Activated T-helper 1 cell treated with anti-CD3 and anti-CD28 coated beads, Interleukin-12 subunit alpha, Interleukin-12 subunit beta, Interleukin-2, Interleukin-4 antibody, amounts not matched to agents 30 ng/mL and 10 ng/mL and 1 ng/mL, durations not matched to agents 14 hours and 24 hours and 36 hours (primary cell): ENCODE measurements around the gene CAMK2B. TPM values are rescaled to one million over a fixed set of nuclear protein-coding genes. Genes with fewer than 3 reads are reported as not detected.

Experiments
- DNase-seq: peaks from one replicate; pipeline ENCODE4 v3.0.0; 2021; ENCODE audit warnings: low spot score
- H3K27ac Mint-ChIP-seq: one replicate; pipeline ENCODE4 v1.8.0; 2021; ENCODE audit warnings: mild to moderate bottlenecking, mixed read lengths
- H3K27me3 Mint-ChIP-seq: one replicate; pipeline ENCODE4 v1.8.0; 2022; ENCODE audit warnings: mild to moderate bottlenecking, moderate library complexity, mixed read lengths; ENCODE audit not compliant: insufficient read depth
- H3K36me3 Mint-ChIP-seq: one replicate; pipeline ENCODE4 v1.8.0; 2021; ENCODE audit warnings: low read depth, mixed read lengths
- H3K4me1 Mint-ChIP-seq: one replicate; pipeline ENCODE4 v1.8.0; 2021; ENCODE audit warnings: low read depth, mixed read lengths
- H3K4me3 Mint-ChIP-seq: one replicate; pipeline ENCODE4 v1.8.0; 2021; ENCODE audit warnings: mild to moderate bottlenecking, moderate library complexity, mixed read lengths
- H3K9me3 Mint-ChIP-seq: one replicate; pipeline ENCODE4 v1.8.0; 2021; ENCODE audit warnings: mixed read lengths
- intact Hi-C: fragments of 100-400 bp; cut with micrococcal nuclease; formaldehyde crosslinking; loops from one replicate; pipeline ENCODE4 v1.15.1; 2024
- total RNA-seq: library from RNA; stranded (reverse); gene quantifications from 2 replicates; pipeline ENCODE4 v1.2.3, GENCODE V29; 2022

Gene CAMK2B
- total RNA-seq, 1 donor from 2014 or later = 0.47 TPM

DNA sequence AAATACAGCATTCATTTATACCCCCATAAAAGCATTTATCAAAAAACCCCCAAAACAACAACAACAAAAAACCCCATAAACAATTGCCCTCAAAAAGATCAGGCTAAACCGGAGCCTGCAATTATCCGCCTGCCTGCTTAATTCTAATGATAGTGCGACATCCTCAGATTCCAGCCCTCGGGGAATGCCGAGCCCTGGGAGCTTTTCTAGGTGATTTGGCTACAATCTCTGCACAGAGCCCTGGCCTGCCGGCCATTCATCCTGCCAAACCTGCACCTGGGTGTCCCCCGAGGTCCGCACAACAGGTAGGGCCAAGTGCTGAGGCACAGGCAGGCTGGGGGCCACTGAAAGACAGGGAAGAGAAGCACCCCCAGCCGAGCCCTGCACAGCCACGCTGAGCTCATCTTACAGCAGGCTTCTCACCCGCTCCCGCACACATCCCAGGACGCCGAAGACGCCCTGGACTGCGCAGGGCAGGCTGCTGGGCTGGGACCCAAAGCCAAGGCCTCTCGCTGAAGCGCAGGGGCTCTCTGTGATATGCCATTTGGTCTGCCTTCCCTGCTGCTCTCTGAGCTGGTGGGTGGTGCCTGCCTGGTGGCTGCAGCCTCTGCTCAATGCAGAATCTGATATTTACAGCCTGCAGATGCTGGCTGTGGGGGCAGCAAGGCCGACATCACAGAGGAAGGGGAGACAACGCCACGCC lies 57.5 kb downstream of the CAMK2B start:
- H3K36me3 Mint-ChIP-seq = no peaks in the 10 kb centered on the region
- peaks cover 6% of the 10 kb centered on the region for H3K27me3 Mint-ChIP-seq
- no peak for DNase-seq
- H3K9me3 Mint-ChIP-seq = no peaks in the 10 kb centered on the region
- no peak overlapping the region for H3K27ac Mint-ChIP-seq
- intact Hi-C loops = no loop called here
- no peaks in the 10 kb centered on the region for H3K4me1 Mint-ChIP-seq
- no peak overlapping the region for H3K4me3 Mint-ChIP-seq

DNA sequence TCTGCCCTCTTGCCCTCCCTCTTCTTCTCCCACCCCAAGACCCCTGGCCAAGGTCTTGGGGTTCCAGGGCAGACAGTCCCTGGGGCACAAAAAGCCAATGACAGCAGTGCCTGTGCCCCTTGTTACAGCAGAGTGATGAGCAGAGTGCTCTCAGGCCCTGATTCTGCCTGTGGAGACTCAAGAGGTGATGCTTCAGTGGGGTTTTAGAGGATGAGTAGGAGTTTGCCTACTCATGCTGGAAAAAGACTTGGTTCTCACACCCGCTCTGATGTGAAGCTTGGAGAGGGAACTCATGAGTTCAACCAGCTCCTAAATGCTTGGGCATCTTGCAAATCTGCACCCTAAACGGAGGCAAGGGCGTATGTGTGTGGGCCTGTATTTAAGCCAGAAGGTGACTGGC lies 58.2 kb downstream of the CAMK2B start:
- no peaks in the 10 kb centered on the region for H3K36me3 Mint-ChIP-seq

DNA sequence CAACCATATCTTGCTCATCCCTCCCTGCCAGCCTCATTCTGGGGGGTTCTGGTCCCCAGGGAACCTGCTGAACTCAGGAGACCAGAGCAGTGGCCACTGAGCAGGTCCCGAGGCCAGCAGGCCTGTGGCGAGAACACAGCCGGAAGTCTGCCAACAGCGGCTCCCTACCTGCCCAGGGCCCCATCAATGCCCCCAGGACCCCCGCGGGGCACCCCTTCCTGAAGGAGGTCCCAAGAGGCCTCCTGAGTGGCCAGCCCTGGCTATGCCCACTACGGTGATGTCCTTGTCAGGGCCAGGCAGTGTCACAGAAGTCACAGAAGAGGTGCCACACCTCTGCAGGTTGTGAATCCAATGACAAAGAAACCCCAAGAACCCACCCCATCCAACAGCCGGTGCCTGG lies 58.9 kb downstream of the CAMK2B start:
- DNase-seq = no peak
- no peaks in the 10 kb centered on the region for H3K4me1 Mint-ChIP-seq
- intact Hi-C loops = no loop called here
- H3K27ac Mint-ChIP-seq = no peak overlapping the region
- H3K27me3 Mint-ChIP-seq = peaks cover 6% of the 10 kb centered on the region
- no peak overlapping the region for H3K4me3 Mint-ChIP-seq
- no peaks in the 10 kb centered on the region for H3K36me3 Mint-ChIP-seq
- H3K9me3 Mint-ChIP-seq = no peaks in the 10 kb centered on the region

More for the DNA sequence above, 58.2 kb downstream of the CAMK2B start:
- H3K4me1 Mint-ChIP-seq = no peaks in the 10 kb centered on the region
- no peak overlapping the region for H3K4me3 Mint-ChIP-seq
- peaks cover 6% of the 10 kb centered on the region for H3K27me3 Mint-ChIP-seq
- H3K9me3 Mint-ChIP-seq = no peaks in the 10 kb centered on the region
- DNase-seq = no peak
- intact Hi-C loops = no loop called here
- H3K27ac Mint-ChIP-seq = no peak overlapping the region

DNA sequence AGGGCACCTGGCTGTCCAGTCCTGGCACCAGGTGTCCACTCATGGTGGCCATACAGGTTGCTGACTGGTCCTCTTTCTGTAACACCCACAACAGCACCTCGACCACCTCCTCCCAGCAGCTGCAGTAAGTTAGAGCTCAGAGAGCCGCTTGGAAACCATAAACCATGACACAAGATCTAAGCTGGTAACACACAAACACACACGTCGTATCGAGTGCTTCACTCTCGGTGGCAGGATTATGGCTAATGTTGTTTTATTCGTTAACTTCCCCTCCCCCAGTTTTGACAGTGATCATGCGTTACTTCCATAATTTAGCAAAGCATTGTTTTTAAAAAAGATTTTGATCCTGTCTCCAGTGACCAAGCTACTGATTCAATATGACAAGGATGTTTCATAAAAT lies 59.7 kb downstream of the CAMK2B start:
- H3K36me3 Mint-ChIP-seq = no peaks in the 10 kb centered on the region
- DNase-seq = no peak
- no peak overlapping the region for H3K27ac Mint-ChIP-seq
- H3K27me3 Mint-ChIP-seq = peaks cover 6% of the 10 kb centered on the region
- H3K9me3 Mint-ChIP-seq = no peaks in the 10 kb centered on the region
- H3K4me1 Mint-ChIP-seq = no peaks in the 10 kb centered on the region
- no peak overlapping the region for H3K4me3 Mint-ChIP-seq
- intact Hi-C loops = no loop called here

DNA sequence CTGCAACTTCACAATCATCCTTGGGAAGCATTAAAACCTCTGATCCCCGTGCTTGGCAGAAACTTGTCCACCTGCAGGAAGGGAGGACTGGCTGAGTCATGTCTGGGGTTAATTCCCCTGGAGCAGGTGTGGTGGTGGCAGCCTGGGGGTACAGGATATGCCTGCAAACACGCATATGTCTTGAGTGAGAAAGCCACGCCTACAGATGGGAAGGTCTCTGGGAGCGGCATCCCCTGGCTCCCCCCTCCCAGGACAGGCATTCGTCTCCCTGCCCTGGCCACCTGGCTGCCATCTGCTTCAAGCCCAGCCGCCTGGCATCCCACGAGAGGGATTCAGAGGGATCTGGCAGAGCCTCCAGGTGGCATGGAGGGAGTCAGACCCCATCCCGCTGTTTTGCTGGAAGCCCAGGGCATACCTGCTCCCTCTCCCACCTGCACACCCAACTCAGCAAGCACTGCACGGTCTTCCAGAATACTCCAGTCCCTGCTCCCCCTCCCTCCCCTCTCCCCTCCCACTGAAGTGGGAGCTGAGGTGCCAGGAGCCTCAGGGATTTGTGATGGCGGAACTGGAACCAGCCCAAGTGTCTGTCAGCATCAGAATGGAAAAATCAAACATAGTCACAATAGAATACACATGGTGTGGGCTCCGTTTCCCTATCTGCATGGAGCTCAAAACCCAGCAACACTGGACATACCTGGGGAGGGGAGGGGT lies 61.0 kb downstream of the CAMK2B start:
- no peak overlapping the region for H3K27ac Mint-ChIP-seq
- no peaks in the 10 kb centered on the region for H3K9me3 Mint-ChIP-seq
- peaks cover 9% of the 10 kb centered on the region for H3K4me1 Mint-ChIP-seq
- intact Hi-C loops = no loop called here
- no peak overlapping the region for H3K4me3 Mint-ChIP-seq
- H3K27me3 Mint-ChIP-seq = peaks cover 6% of the 10 kb centered on the region
- no peaks in the 10 kb centered on the region for H3K36me3 Mint-ChIP-seq
- DNase-seq = no peak

DNA sequence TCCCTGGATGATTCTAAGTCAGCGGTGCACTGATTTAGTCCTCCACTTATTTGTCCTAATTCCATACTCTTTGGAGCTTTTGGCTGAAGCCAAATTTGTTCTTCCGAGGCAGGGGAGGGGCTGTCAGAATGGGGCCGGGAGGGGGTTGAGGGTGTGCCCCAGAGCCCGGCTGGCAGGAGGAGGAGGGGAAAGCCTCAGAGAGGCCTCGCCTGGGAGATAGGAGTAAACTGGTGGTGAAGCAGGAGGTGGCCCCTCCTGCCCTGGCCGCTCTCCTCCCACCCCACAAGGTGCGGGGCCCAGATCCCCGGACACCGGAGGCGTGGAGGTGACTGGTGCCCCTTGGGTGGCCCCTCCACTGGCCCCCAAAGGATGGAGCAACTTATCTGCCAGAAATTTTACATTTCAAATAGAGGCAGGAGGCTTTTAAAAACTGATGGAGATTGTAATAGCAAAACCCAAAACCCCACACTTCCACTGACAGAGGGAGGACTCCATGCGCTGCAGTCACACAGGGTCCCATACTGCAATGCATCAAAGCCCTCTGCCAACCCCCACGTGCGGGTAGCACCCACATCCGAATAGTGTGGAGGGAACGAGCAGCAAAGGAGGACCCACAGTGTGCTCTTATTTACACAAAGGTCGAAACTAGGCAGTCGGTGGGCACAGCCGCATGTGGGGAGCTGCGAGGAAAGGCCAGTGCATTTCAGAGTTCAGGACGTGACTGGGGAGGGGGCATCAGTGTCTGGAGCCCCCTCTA lies 61.9 kb downstream of the CAMK2B start:
- intact Hi-C loops = no loop called here
- DNase-seq = no peak
- Mint-ChIP-seq H3K4me3 (no peak overlapping the region), H3K4me1 (peaks cover 15% of the 10 kb centered on the region), H3K27ac (no peak overlapping the region), H3K36me3 (no peaks in the 10 kb centered on the region), H3K9me3 (no peaks in the 10 kb centered on the region), H3K27me3 (peaks cover 6% of the 10 kb centered on the region)

DNA sequence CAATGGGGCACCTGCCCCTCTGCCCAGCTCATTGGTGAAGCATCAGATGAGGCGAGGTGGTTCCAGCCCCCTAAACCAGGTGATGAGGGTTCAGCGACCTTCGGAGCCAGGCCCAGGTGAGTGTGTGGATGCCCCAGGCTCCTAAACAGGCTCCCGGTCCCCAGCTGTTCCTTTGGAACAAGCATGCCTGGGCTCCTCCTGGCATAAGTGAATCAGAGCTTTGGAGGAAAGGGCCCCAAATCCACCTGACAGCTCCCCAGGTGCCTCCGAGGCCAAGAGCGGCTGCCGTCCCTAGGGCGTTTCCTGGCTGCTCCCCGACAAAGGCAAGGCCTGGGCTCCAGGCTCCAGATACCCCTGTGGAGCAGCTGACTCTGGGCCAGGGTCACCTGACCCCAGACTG lies 63.4 kb downstream of the CAMK2B start:
- intact Hi-C loops = no loop called here
- DNase-seq = no peak
- Mint-ChIP-seq H3K4me1 (peaks cover 29% of the 10 kb centered on the region), H3K27ac (no peak overlapping the region), H3K36me3 (no peaks in the 10 kb centered on the region), H3K9me3 (no peaks in the 10 kb centered on the region), H3K4me3 (no peak overlapping the region), H3K27me3 (peaks cover 6% of the 10 kb centered on the region)

DNA sequence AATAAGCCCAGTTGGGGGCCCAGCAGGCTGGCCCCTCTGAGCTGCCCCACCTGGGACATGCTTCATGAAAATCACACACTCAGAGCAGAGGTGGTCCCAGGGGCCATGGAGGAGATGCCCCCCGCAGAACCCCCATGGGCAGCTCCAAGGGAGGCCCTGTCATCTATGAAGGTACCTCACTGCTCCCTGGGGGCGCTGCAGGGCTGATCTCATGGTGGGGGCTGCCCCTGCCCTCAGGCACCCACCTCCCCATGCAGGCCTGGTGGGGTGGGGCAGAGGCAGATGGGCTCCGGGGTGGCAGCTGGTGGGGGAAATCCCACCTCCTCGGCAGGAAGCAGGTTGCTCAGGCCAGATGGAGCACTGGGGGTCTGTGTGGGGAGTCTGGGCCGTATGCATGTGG lies 64.2 kb downstream of the CAMK2B start:
- Mint-ChIP-seq H3K36me3 (no peaks in the 10 kb centered on the region), H3K4me1 (peaks cover 29% of the 10 kb centered on the region), H3K27ac (peak overlapping the region; percentile 43), H3K9me3 (no peaks in the 10 kb centered on the region), H3K27me3 (peaks cover 6% of the 10 kb centered on the region), H3K4me3 (no peak overlapping the region)
- DNase-seq = no peak
- intact Hi-C loops = no loop called here

DNA sequence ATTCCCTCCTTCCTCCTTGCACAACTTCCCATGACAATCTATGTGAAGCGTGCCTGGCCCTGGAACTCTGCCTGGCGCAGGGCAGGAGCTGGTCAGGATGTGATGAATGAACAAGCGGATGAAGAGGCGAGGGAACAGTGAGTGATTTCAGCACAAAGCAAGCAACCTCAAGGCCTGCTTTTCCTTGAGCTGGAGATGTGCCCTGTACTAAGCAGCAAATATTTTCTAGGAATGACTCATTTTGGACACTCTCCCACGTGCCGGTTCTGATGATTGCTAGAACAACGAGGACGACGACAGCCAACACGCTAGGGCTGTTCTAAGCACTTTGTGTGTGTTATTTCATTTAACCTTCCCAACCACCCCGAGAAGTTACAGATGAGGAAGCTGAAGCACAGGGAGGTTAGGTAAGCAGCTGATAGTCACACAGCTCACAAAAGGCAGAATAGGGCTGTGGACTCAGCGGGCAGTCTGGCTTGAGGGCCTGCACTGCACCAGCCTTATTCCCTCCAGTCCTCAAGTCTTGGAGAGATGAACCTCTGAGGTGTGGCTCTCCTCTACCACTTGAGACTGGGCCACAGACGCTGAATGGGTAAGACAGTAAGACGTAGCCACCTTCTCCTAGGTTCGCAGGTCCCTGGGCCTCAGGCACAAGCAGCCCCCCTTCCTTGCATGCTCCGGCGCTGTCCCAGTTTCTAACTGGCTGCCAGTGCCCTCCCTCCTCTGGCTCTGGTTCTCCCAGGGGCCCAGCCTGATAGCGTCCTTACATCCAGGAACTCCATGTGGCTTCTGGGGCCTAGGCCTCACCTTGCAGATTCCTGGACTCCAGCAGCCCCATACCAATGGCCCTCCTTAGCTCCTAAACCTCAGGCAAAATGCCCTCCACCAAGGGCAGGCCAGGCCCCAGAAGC lies 65.6 kb downstream of the CAMK2B start:
- Mint-ChIP-seq H3K27ac (peak overlapping the region; percentile 64), H3K4me1 (peaks cover 34% of the 10 kb centered on the region), H3K36me3 (no peaks in the 10 kb centered on the region), H3K27me3 (no peaks in the 10 kb centered on the region), H3K4me3 (no peak overlapping the region), H3K9me3 (no peaks in the 10 kb centered on the region)
- intact Hi-C loops = loop anchor here (5.0 kb wide), 2 partner anchors 113 to 217 kb away; no protein-coding TSS in a partner anchor
- no peak for DNase-seq

DNA sequence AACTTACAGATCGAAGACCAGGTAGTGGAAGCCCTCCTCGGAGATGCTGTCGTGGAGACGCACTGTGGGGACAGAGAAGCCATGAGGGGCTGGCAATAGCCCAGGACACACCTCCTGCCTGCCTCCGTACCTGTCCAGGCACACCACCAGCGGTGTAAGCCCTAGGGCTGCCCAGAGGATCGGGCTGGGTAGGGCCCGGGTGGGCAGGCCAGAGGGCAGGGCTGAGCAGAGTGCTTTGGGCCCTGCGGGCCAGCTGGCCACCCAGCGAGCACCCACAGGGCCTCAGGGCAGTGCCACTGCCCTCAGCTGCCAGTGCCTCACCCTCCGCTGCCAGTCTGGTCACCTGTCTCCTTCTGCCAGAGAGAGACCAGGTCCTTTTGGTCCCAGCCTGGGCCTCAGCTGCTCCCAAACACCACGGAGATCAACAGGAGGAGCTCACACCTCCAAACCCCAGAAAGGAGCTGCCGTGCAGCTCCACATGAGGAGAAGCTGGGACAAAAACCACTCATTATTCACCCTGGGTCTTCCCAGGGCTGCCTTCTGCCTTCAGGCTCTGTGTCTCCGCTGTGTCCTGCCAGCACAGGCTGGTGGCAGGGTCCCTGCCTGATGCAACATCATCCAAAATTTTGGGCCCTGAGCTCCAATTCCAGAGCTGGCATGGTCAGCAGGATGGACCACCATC lies 66.4 kb downstream of the CAMK2B start:
- DNase-seq = no peak
- no peaks in the 10 kb centered on the region for H3K9me3 Mint-ChIP-seq
- H3K27me3 Mint-ChIP-seq = no peaks in the 10 kb centered on the region
- intact Hi-C loops = loop anchor here (1.0 to 5.0 kb wide), 7 partner anchors 18 to 379 kb away; partner anchors contain the start of genes POLM and YKT6
- no peaks in the 10 kb centered on the region for H3K36me3 Mint-ChIP-seq
- peaks cover 34% of the 10 kb centered on the region for H3K4me1 Mint-ChIP-seq
- peak overlapping the region; percentile 78 for H3K27ac Mint-ChIP-seq
- no peak overlapping the region for H3K4me3 Mint-ChIP-seq

DNA sequence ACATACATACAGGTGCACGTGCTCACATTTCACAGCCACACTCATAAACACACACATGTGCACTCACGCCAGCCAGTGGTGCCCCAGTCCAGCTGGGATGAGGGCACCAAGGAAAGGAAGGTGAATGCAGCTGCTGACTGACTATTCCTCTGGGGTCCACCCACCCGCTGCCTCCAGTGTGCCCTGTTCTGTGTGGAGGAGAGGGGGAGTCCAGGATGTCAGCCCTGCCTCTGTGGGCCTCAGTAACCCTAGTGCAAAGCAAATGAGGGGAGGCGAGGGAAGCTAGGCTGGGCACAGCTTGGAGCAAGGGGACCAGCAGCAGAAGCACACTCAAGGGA lies 67.0 kb downstream of the CAMK2B start:
- Mint-ChIP-seq H3K36me3 (no peaks in the 10 kb centered on the region), H3K4me1 (peaks cover 34% of the 10 kb centered on the region), H3K27ac (peak overlapping the region; percentile 78), H3K4me3 (peak overlapping the region; percentile 56), H3K9me3 (no peaks in the 10 kb centered on the region), H3K27me3 (no peaks in the 10 kb centered on the region)
- no peak for DNase-seq
- intact Hi-C loops = loop anchor here (1.0 to 5.0 kb wide), 7 partner anchors 17 to 380 kb away; partner anchors contain the start of genes POLM and YKT6
